Measurements from ENCODE around the gene CDHR3.
"Not testable (repeated sequence)": the region's sequence is repeated elsewhere in the genome, so short reads cannot be mapped to it uniquely, and the experiment has no call there.

The CDHR3 gene

GRCh38 chr7:105954711-105955110 is 8.4 kb upstream of the CDHR3 start:
- in situ Hi-C loops (cut with HindIII; ENCODE audit: low pct_ligation_motif_present, low pct_unique_long_range_greater_than_20kb, low sequenced_read_pairs), result no loop called here
- DNase-seq, result no peak

GRCh38 chr7:105955651-105956466 is 7.2 kb upstream of the CDHR3 start:
- in situ Hi-C loops (cut with HindIII; ENCODE audit: low pct_ligation_motif_present, low pct_unique_long_range_greater_than_20kb, low sequenced_read_pairs); DNase-seq: not testable (repeated sequence)

- in situ Hi-C loops (cut with HindIII; ENCODE audit: low pct_ligation_motif_present, low pct_unique_long_range_greater_than_20kb, low sequenced_read_pairs), result no loop called here
- no peak for DNase-seq
These were observed 5.1 kb upstream of the CDHR3 start for GRCh38 chr7:105958012-105958411.

- DNase-seq, result no peak
- in situ Hi-C loops (cut with HindIII; ENCODE audit: low pct_ligation_motif_present, low pct_unique_long_range_greater_than_20kb, low sequenced_read_pairs), result no loop called here
These were observed 711 bp upstream of the CDHR3 start for GRCh38 chr7:105962353-105962752.

- DNase-seq, result no peak
- in situ Hi-C loops (cut with HindIII; ENCODE audit: low pct_ligation_motif_present, low pct_unique_long_range_greater_than_20kb, low sequenced_read_pairs), result no loop called here
These were observed 8.8 kb downstream of the CDHR3 start for GRCh38 chr7:105971845-105972244.

GRCh38 chr7:105972276-105972675 is 9.2 kb downstream of the CDHR3 start:
- in situ Hi-C loops (cut with HindIII; ENCODE audit: low pct_ligation_motif_present, low pct_unique_long_range_greater_than_20kb, low sequenced_read_pairs), result no loop called here

GRCh38 chr7:105974471-105974870 is 11.4 kb downstream of the CDHR3 start:
- in situ Hi-C loops (cut with HindIII; ENCODE audit: low pct_ligation_motif_present, low pct_unique_long_range_greater_than_20kb, low sequenced_read_pairs), result no loop called here
- DNase-seq, result no peak

More at GRCh38 chr7:105972276-105972675, 9.2 kb downstream of the CDHR3 start:
- no peak for DNase-seq

GRCh38 chr7:105975770-105976417 is 12.8 kb downstream of the CDHR3 start:
- DNase-seq, result no peak
- in situ Hi-C loops (cut with HindIII; ENCODE audit: low pct_ligation_motif_present, low pct_unique_long_range_greater_than_20kb, low sequenced_read_pairs), result no loop called here

- in situ Hi-C loops (cut with HindIII; ENCODE audit: low pct_ligation_motif_present, low pct_unique_long_range_greater_than_20kb, low sequenced_read_pairs), result no loop called here
- no peak for DNase-seq
These were observed 13.8 kb downstream of the CDHR3 start for GRCh38 chr7:105976868-105977267.

GRCh38 chr7:105978035-105978434 is 15.0 kb downstream of the CDHR3 start:
- in situ Hi-C loops (cut with HindIII; ENCODE audit: low pct_ligation_motif_present, low pct_unique_long_range_greater_than_20kb, low sequenced_read_pairs), result no loop called here
- DNase-seq, result no peak

GRCh38 chr7:105978974-105979373 is 15.9 kb downstream of the CDHR3 start:
- DNase-seq, result no peak
- in situ Hi-C loops (cut with HindIII; ENCODE audit: low pct_ligation_motif_present, low pct_unique_long_range_greater_than_20kb, low sequenced_read_pairs), result no loop called here

GRCh38 chr7:105979405-105979804 is 16.3 kb downstream of the CDHR3 start:
- in situ Hi-C loops (cut with HindIII; ENCODE audit: low pct_ligation_motif_present, low pct_unique_long_range_greater_than_20kb, low sequenced_read_pairs), result no loop called here

GRCh38 chr7:105980645-105981396 is 17.8 kb downstream of the CDHR3 start:
- DNase-seq, result no peak
- in situ Hi-C loops (cut with HindIII; ENCODE audit: low pct_ligation_motif_present, low pct_unique_long_range_greater_than_20kb, low sequenced_read_pairs), result no loop called here

More at GRCh38 chr7:105979405-105979804, 16.3 kb downstream of the CDHR3 start:
- no peak for DNase-seq

- DNase-seq, result no peak
- in situ Hi-C loops (cut with HindIII; ENCODE audit: low pct_ligation_motif_present, low pct_unique_long_range_greater_than_20kb, low sequenced_read_pairs), result no loop called here
These were observed 19.3 kb downstream of the CDHR3 start for GRCh38 chr7:105982388-105982787.

- in situ Hi-C loops (cut with HindIII; ENCODE audit: low pct_ligation_motif_present, low pct_unique_long_range_greater_than_20kb, low sequenced_read_pairs); DNase-seq: not testable (repeated sequence)
These were observed 21.7 kb downstream of the CDHR3 start for GRCh38 chr7:105984808-105985207.

GRCh38 chr7:105985229-105985628 is 22.2 kb downstream of the CDHR3 start:
- no peak for DNase-seq
- in situ Hi-C loops (cut with HindIII; ENCODE audit: low pct_ligation_motif_present, low pct_unique_long_range_greater_than_20kb, low sequenced_read_pairs), result no loop called here

GRCh38 chr7:105985672-105986215 is 22.7 kb downstream of the CDHR3 start:
- in situ Hi-C loops (cut with HindIII; ENCODE audit: low pct_ligation_motif_present, low pct_unique_long_range_greater_than_20kb, low sequenced_read_pairs), result no loop called here
- DNase-seq, result no peak

GRCh38 chr7:105987046-105987445 is 24.0 kb downstream of the CDHR3 start:
- no peak for DNase-seq

GRCh38 chr7:105988276-105988675 is 25.2 kb downstream of the CDHR3 start:
- in situ Hi-C loops (cut with HindIII; ENCODE audit: low pct_ligation_motif_present, low pct_unique_long_range_greater_than_20kb, low sequenced_read_pairs), result no loop called here
- no peak for DNase-seq

More at GRCh38 chr7:105987046-105987445, 24.0 kb downstream of the CDHR3 start:
- in situ Hi-C loops (cut with HindIII; ENCODE audit: low pct_ligation_motif_present, low pct_unique_long_range_greater_than_20kb, low sequenced_read_pairs), result no loop called here
